Pulmonary artery endothelial cell (primary cell): Measurements from ENCODE around the gene LRRC43. TPM values are rescaled to one million over a fixed set of nuclear protein-coding genes. Genes with fewer than 3 reads are reported as not detected.
"Not testable (repeated sequence)": the region's sequence is repeated elsewhere in the genome, so short reads cannot be mapped to it uniquely, and the experiment has no call there.

Experiments
- DNase-seq: peaks from one replicate; pipeline ENCODE4 v3.0.0-alpha.2; 2011; ENCODE audit warnings: low read depth, low spot score
- total RNA-seq: library from RNA; depleted of rRNA; stranded (reverse); fragments of >200 nt; gene quantifications from 2 replicates; pipeline ENCODE4 v1.2.3, GENCODE V29; 2014

The LRRC43 gene
- total RNA-seq, 1 donor from 2014 or later: 2.2 TPM

DNA sequence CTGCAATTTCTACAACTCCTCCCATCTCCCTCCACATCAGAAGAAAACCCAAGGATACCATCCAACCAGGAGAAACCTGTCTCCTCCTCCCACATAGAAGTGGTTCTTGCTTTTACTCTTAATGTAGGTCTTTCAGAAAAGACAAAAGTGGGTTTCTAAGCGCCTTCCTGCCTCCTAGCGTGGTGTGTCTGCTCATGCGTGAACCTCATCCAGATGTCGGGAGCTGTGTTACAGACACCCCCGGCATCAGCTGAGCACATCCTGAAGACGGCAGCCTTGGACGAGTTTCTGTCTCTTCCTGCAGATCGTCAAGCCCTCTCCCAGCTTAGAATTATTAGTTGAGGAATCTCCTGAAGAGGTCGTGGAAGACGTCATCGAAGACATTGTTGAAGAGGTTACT is 9.5 kb downstream of the LRRC43 start:
- DNase-seq: no peak

- no peak for DNase-seq
Observed at GRCh38 chr12:122194804-122195203, 11.9 kb downstream of the LRRC43 start.

- no peak for DNase-seq
Observed at GRCh38 chr12:122195405-122195804, 12.5 kb downstream of the LRRC43 start.

GRCh38 chr12:122197612-122197966 is 14.7 kb downstream of the LRRC43 start:
- DNase-seq: no peak

DNA sequence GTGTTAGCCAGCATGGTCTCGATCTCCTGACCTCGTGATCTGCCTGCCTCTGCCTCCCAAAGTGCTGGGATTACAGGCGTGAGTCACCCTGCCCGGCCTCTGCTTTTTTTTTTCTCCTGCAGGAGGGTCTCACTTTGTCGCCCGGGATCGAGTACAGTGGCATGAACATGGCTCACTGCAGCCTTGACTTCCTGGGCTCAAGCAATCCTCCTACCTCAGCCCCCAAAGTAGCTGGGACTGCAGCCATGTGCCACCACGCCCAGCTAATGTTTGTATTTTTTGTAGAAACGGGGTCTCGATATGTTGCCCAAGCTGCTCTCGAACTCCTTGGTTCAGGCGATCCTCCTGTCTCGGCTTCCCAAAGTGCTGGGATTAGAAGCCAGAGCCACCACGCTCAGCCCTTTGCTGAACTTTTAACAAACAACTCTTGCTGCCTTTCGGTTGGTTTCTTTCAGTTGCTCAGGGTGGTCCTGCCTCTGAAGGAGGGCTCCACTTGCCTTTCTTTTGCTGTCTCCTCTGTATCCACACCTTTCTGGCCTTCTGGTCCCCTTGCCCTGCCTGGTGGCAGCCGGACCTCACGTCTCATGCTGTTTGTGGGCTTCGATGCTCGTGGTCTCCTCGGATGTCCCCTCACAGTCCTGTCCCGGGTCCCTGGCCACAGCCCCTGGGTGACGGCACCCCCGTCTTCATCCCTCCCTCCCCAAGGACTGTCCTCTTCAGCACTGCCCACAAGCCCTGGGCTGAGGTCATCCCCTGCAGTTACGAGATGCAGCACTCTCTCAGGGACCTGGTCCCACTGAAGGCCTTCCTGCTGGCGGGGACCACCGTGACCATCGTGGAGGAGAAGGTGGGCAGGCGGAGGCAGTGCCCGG is 16.8 kb downstream of the LRRC43 start:
- no peak for DNase-seq

DNA sequence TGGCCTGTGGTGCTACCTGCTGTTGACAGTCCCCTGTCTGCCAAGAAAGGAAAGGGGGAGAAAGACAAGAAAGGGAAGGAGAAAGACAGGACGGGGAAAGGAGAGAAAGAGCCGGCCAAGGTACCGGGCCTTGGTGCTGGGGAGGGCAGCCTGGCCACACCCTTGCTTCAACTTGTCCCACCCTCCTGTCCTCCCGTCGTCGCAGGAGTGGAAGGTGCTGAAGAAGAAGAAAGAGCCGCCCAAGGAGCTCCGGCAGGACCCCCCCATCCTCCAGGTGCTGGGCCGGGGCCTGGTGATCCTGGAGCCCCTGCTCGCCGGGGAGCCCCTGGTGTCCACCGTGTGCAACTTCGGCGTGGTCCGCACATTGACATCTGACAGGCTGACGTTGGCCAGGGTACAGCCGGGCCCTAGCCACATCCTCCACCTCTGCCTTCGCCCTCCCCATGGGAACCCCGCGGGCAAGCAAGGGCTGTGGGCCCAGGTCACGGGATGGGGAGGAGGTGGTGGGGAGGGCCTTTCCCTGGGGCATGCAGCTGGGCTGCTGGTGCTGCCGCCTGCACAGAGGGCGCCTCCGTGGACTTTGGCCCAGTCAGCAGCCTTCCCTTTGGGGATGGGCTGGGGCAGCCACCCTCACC is 17.7 kb downstream of the LRRC43 start:
- no peak for DNase-seq

DNA sequence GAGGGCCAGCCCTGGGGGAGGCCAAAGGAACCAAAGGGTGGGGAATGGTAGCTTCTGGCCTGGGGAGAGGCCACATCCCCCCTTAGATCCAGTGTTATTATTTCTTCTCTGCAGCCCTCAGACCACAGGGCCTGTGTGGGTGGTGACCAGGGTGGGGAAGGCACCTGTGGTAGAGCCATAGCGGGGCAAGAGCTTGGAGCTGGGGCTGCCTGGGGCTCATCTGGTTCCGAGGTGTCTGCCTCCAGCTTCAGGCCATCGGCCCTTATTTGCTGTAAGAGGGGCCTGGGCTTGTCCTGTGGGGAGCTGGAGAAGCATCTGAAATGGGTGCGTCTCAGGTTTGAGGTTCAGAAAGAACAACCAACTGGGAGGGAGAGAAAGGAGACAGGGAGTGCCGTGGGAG is 18.5 kb downstream of the LRRC43 start:
- no peak for DNase-seq

DNA sequence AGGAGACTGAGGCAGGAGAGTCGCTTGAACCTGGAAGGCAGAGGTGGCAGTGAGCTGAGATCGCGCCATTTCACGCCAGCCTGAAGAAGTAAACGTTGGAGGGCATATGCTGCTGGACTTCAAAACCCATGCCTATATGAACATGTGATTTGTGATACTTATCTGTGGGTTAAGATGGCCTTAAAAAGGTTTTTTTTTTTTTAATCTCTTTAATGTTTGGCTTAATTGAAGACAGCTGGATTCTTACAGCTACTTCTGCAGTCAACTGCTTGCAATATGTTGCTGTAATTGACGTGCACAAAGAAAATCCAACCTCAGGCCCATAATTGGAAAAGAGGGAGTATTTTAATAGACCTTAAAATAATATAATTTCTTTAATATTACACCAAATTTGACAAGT is 19.1 kb downstream of the LRRC43 start:
- DNase-seq: no peak

GRCh38 chr12:122202811-122203210 is 19.9 kb downstream of the LRRC43 start:
- not testable (repeated sequence) for DNase-seq

GRCh38 chr12:122203301-122204166 is 20.6 kb downstream of the LRRC43 start, which contains the start of gene B3GNT4:
Gene B3GNT4, plus strand, starts transcription at chr12:122203709. Its CDS starts 910 bp downstream, at chr12:122204619.
- no peak for DNase-seq

DNA sequence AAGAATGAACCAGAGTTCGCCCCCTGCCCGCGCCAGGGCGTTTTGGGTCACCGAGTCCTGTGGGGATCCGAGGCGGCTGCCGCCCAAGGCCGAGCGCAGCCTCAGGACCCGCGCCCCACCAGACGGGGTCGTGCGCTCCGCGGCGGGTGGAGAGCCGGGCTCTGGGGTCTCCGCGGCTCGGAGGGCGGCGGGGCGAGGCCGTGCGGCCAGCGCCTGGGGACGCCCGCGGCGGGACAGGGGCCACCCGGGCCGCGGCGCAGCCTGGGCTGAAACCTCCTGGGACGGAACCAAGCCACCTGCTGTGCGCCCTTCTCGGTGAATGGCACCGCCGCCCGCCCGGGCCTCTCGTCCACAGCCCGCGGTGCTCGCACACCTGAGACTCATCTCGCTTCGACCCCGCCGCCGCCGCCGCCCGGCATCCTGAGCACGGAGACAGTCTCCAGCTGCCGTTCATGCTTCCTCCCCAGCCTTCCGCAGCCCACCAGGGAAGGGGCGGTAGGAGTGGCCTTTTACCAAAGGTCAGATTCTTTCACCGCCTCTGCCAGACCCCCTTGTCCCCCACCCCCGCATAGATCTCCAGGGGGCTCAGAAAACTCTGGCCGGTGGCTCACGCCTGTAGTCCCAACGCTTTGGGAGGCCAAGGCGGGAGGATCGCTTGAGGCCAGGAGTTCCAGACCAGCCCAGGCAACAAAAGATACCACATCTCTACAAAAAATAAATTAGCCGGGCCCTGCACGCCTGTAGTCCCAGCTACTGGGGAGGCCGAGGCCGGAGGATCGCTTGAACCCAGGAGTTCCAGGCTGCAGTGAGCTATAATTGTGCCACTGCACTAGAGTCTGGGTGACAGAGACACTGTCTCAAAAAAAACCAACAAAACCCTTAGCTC is 21.5 kb downstream of the LRRC43 start:
- DNase-seq: no peak

GRCh38 chr12:122205053-122205925 is 22.4 kb downstream of the LRRC43 start:
- DNase-seq: no peak

DNA sequence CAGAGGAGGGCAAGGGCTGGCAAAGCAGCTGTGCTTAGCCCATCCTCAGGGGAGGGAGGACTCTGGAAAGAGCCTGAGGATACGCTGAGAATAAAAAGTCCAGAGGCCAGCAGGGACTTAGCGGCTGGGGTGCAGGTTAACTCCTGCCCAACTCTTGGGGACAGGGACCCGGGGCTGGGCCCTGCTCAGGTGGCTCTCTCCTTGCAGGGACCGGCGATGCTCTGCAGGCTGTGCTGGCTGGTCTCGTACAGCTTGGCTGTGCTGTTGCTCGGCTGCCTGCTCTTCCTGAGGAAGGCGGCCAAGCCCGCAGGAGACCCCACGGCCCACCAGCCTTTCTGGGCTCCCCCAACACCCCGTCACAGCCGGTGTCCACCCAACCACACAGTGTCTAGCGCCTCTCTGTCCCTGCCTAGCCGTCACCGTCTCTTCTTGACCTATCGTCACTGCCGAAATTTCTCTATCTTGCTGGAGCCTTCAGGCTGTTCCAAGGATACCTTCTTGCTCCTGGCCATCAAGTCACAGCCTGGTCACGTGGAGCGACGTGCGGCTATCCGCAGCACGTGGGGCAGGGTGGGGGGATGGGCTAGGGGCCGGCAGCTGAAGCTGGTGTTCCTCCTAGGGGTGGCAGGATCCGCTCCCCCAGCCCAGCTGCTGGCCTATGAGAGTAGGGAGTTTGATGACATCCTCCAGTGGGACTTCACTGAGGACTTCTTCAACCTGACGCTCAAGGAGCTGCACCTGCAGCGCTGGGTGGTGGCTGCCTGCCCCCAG is 23.4 kb downstream of the LRRC43 start:
- no peak for DNase-seq

DNA sequence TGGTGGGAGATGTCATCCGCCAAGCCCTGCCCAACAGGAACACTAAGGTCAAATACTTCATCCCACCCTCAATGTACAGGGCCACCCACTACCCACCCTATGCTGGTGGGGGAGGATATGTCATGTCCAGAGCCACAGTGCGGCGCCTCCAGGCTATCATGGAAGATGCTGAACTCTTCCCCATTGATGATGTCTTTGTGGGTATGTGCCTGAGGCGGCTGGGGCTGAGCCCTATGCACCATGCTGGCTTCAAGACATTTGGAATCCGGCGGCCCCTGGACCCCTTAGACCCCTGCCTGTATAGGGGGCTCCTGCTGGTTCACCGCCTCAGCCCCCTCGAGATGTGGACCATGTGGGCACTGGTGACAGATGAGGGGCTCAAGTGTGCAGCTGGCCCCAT is 24.1 kb downstream of the LRRC43 start:
- no peak for DNase-seq

DNA sequence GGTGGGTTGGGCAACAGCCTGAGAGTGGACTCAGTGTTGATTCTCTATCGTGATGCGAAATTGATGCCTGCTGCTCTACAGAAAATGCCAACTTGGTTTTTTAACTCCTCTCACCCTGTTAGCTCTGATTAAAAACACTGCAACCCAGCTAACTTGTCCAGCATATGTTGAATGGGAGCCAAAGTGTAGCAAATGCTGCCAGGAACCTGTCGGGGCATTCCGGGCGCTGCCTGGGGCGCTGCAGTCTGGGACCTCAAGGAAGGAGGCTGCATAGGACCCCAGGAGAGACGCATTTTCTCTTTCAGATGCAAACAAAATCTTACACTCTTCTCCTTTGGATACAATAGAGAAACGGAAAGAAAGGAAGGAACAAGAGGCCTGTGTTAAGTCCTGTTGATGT is 24.5 kb downstream of the LRRC43 start:
- DNase-seq: no peak

DNA sequence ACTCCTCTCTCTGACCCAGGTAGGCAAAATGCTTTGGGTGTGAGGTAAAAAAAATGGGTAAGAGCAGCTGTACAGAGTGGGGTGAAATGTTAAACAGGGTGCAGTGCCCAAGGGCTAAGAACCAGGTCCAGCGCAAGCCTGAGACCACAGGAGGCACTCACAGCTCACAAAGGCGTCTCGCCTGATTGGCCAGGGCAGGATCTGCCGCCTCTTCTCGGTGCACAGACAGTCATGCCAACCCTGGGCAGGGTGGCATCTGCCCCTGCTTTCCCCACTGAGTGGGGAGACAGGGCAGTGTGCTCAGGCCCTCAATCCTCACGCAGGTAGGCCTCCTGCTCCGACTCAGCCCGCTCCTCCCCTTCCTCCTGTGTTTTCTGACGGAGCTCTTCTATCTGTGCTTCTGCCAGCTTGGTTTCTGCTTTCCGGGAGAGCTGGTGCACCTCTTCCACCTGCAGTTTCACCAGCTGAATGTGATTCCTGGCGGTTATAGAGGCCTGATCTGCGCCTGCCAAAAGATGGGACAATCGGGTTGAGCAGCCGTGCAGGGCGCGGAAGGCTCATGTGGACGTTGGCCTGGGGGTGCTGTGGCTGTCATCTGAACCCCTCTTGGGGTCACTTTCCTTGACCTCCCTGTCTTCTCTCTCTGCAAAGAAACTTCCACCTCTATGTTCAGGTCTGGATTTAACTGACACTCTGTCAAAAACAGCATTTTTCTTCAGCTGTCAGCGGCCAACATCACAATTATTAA is 25.3 kb downstream of the LRRC43 start:
- no peak for DNase-seq

DNA sequence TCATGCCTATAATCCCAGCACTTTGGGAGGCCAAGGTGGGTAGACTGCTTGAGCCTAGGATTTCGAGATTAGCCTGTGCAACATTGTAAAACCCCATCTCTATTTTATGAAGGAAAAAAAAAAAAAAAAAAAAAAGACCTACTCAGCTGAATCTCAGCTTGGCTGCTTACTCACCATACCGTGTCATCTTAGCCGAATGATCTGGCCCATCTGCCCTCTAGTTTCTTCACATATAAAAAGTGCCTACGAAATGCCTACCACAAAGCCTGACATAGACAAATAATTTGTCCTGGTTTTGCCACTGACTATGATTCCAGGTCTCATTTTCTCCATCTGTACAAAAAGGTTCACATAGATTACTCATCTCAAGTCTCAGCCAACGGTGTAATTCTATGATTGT is 32.8 kb downstream of the LRRC43 start:
- DNase-seq: no peak

GRCh38 chr12:122216445-122216844 is 33.5 kb downstream of the LRRC43 start:
- no peak for DNase-seq
